ENCODE measurements around the gene CARMIL1.

The CARMIL1 gene

GRCh38 chr6:25397406-25397805, 118.2 kb downstream of the CARMIL1 start:
- ATAC-seq, result no peak
- TF ChIP-seq ZFP30 (CRISPR knock-in tag; IDR thresholded peaks at IDR 0.05) (no peak), PATZ1 (CRISPR knock-in tag; IDR thresholded peaks at IDR 0.05; ENCODE audit: borderline replicate concordance) (no peak), ISL1 (CRISPR knock-in tag; IDR thresholded peaks at IDR 0.05) (no peak), GLIS3 (CRISPR knock-in tag; IDR thresholded peaks at IDR 0.05) (no peak), ZNF565 (CRISPR knock-in tag; conservative IDR thresholded peaks at IDR 0.05; ENCODE audit: low read depth) (no peak), RARB (CRISPR knock-in tag; IDR thresholded peaks at IDR 0.05) (no peak), TCF4 (CRISPR knock-in tag; IDR thresholded peaks at IDR 0.05; ENCODE audit: borderline replicate concordance) (no peak), ZNF8 (CRISPR knock-in tag; IDR thresholded peaks at IDR 0.05) (no peak), ARNTL (CRISPR knock-in tag; IDR thresholded peaks at IDR 0.05; ENCODE audit: borderline replicate concordance, low read depth) (no peak), PPARA (CRISPR knock-in tag; IDR thresholded peaks at IDR 0.05; ENCODE audit: borderline replicate concordance) (no peak), OSR1 (CRISPR knock-in tag; IDR thresholded peaks at IDR 0.05) (no peak), ZC3H10 (CRISPR knock-in tag; IDR thresholded peaks at IDR 0.05) (no peak), ZNF70 (CRISPR knock-in tag; IDR thresholded peaks at IDR 0.05) (no peak), ZFP3 (CRISPR knock-in tag; IDR thresholded peaks at IDR 0.05) (no peak), TOX (CRISPR knock-in tag; IDR thresholded peaks at IDR 0.05; ENCODE audit: borderline replicate concordance) (no peak), CSDC2 (CRISPR knock-in tag; IDR thresholded peaks at IDR 0.05) (no peak), SNAI2 (CRISPR knock-in tag; IDR thresholded peaks at IDR 0.05) (no peak)
- TF ChIP-seq, protein P1, sequence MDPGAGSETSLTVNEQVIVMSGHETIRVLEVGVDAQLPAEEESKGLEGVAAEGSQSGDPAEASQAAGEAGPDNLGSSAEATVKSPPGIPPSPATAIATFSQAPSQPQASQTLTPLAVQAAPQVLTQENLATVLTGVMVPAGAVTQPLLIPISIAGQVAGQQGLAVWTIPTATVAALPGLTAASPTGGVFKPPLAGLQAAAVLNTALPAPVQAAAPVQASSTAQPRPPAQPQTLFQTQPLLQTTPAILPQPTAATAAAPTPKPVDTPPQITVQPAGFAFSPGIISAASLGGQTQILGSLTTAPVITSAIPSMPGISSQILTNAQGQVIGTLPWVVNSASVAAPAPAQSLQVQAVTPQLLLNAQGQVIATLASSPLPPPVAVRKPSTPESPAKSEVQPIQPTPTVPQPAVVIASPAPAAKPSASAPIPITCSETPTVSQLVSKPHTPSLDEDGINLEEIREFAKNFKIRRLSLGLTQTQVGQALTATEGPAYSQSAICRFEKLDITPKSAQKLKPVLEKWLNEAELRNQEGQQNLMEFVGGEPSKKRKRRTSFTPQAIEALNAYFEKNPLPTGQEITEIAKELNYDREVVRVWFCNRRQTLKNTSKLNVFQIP (CRISPR knock-in tag; IDR thresholded peaks at IDR 0.05; ENCODE audit: borderline replicate concordance, low read depth), result no peak
- TF ChIP-seq, protein P2, sequence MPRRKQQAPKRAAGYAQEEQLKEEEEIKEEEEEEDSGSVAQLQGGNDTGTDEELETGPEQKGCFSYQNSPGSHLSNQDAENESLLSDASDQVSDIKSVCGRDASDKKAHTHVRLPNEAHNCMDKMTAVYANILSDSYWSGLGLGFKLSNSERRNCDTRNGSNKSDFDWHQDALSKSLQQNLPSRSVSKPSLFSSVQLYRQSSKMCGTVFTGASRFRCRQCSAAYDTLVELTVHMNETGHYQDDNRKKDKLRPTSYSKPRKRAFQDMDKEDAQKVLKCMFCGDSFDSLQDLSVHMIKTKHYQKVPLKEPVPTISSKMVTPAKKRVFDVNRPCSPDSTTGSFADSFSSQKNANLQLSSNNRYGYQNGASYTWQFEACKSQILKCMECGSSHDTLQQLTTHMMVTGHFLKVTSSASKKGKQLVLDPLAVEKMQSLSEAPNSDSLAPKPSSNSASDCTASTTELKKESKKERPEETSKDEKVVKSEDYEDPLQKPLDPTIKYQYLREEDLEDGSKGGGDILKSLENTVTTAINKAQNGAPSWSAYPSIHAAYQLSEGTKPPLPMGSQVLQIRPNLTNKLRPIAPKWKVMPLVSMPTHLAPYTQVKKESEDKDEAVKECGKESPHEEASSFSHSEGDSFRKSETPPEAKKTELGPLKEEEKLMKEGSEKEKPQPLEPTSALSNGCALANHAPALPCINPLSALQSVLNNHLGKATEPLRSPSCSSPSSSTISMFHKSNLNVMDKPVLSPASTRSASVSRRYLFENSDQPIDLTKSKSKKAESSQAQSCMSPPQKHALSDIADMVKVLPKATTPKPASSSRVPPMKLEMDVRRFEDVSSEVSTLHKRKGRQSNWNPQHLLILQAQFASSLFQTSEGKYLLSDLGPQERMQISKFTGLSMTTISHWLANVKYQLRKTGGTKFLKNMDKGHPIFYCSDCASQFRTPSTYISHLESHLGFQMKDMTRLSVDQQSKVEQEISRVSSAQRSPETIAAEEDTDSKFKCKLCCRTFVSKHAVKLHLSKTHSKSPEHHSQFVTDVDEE (CRISPR knock-in tag; IDR thresholded peaks at IDR 0.05), result no peak
- TF ChIP-seq, protein P3, sequence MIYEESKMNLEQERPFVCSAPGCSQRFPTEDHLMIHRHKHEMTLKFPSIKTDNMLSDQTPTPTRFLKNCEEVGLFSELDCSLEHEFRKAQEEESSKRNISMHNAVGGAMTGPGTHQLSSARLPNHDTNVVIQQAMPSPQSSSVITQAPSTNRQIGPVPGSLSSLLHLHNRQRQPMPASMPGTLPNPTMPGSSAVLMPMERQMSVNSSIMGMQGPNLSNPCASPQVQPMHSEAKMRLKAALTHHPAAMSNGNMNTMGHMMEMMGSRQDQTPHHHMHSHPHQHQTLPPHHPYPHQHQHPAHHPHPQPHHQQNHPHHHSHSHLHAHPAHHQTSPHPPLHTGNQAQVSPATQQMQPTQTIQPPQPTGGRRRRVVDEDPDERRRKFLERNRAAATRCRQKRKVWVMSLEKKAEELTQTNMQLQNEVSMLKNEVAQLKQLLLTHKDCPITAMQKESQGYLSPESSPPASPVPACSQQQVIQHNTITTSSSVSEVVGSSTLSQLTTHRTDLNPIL (CRISPR knock-in tag; IDR thresholded peaks at IDR 0.05; ENCODE audit: low read depth), result no peak

- TF ChIP-seq, protein P1 (CRISPR knock-in tag; IDR thresholded peaks at IDR 0.05; ENCODE audit: borderline replicate concordance, low read depth), result no peak
- no peak for TF ChIP-seq OSR1 (CRISPR knock-in tag; IDR thresholded peaks at IDR 0.05)
- TF ChIP-seq CSRNP3 (CRISPR knock-in tag; IDR thresholded peaks at IDR 0.05), result no peak
- TF ChIP-seq ZNF565 (CRISPR knock-in tag; conservative IDR thresholded peaks at IDR 0.05; ENCODE audit: low read depth), result no peak
- TF ChIP-seq, protein P3 (CRISPR knock-in tag; IDR thresholded peaks at IDR 0.05; ENCODE audit: low read depth), result no peak
- no peak for TF ChIP-seq GLIS3 (CRISPR knock-in tag; IDR thresholded peaks at IDR 0.05)
- TF ChIP-seq SNAI2 (CRISPR knock-in tag; IDR thresholded peaks at IDR 0.05), result no peak
- TF ChIP-seq ISL1 (CRISPR knock-in tag; IDR thresholded peaks at IDR 0.05), result no peak
- no peak for TF ChIP-seq ZFP30 (CRISPR knock-in tag; IDR thresholded peaks at IDR 0.05)
- no peak for TF ChIP-seq ARNTL (CRISPR knock-in tag; IDR thresholded peaks at IDR 0.05; ENCODE audit: borderline replicate concordance, low read depth)
- TF ChIP-seq TOX (CRISPR knock-in tag; IDR thresholded peaks at IDR 0.05; ENCODE audit: borderline replicate concordance), result no peak
- no peak for TF ChIP-seq TCF4 (CRISPR knock-in tag; IDR thresholded peaks at IDR 0.05; ENCODE audit: borderline replicate concordance)
- no peak for ATAC-seq
Measured at GRCh38 chr6:25399885-25400284, 120.7 kb downstream of the CARMIL1 start.
